ENCODE data around the gene SLC33A1.
"Not testable (repeated sequence)": the region's sequence is repeated elsewhere in the genome, so short reads cannot be mapped to it uniquely, and the experiment has no call there.

The SLC33A1 gene

GRCh38 chr3:155828490-155829098, 25.6 kb downstream of the SLC33A1 start:
- not testable (repeated sequence) for H3K27ac ChIP-seq (ENCODE audit: low read length); H3K27me3 ChIP-seq (ENCODE audit: control insufficient read depth, insufficient read depth, low read length); H3K4me1 ChIP-seq (ENCODE audit: control insufficient read depth, insufficient read depth, low read length); H3K9me3 ChIP-seq (ENCODE audit: control insufficient read depth, insufficient read depth, low read length); H3K4me3 ChIP-seq (ENCODE audit: low read length); DNase-seq (ENCODE audit: low read depth, low spot score); H3K36me3 ChIP-seq (ENCODE audit: control insufficient read depth, insufficient read depth, low read length)
- no CpG with 5 or more reads among the region's 13 CpGs for WGBS (ENCODE audit: insufficient coverage, insufficient read length)

DNA sequence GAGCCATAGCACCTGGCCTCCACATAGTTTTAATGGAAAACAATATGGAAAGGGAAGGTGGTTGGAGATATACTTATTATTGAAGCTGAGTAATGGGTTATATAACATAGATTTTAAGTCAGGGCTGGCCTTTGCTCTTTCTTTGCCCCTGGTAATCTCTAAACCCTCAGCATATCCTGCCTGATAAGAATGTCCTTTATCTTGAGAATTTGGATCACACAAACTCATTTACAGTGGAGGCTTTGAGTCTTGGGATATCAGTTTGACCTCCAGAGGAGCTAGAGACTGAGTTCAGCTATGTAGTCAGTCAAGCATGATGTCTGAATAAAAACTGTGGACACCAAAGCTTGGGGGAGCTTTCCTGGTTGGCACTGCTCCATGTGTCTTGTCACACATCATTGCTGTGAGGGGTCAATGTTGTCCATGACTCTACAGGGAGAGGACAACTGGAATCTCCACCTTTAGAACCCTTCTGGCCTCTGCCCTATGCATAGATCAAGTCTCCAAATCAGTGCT, 39.1 kb downstream of the SLC33A1 start:
- H3K27ac ChIP-seq (ENCODE audit: low read length) = no peak overlapping the region
- H3K36me3 ChIP-seq (ENCODE audit: control insufficient read depth, insufficient read depth, low read length) = no peaks in the 10 kb centered on the region
- H3K4me1 ChIP-seq (ENCODE audit: control insufficient read depth, insufficient read depth, low read length) = no peaks in the 10 kb centered on the region
- H3K4me3 ChIP-seq (ENCODE audit: low read length) = no peak overlapping the region
- H3K27me3 ChIP-seq (ENCODE audit: control insufficient read depth, insufficient read depth, low read length) = no peaks in the 10 kb centered on the region
- DNase-seq (ENCODE audit: low read depth, low spot score) = no peak
- H3K9me3 ChIP-seq (ENCODE audit: control insufficient read depth, insufficient read depth, low read length) = no peaks in the 10 kb centered on the region

DNA sequence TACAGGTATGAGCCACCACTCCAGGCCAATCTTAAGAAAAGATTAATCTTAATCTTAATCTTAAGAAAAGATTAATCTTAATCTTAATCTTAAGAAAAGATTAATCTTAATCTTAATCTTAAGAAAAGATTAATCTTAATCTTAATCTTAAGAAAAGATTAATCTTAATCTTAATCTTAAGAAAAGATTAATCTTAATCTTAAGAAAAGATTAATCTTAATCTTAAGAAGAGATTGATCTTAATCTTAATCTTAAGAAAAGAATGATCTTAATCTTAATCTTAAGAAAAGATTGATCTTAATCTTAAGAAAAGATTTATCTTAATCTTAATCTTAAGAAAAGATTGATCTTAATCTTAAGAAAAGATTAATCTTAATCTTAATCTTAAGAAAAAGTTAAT, 41.0 kb downstream of the SLC33A1 start:
- not testable (repeated sequence) for H3K4me1 ChIP-seq (ENCODE audit: control insufficient read depth, insufficient read depth, low read length); H3K36me3 ChIP-seq (ENCODE audit: control insufficient read depth, insufficient read depth, low read length); DNase-seq (ENCODE audit: low read depth, low spot score); H3K27me3 ChIP-seq (ENCODE audit: control insufficient read depth, insufficient read depth, low read length); H3K27ac ChIP-seq (ENCODE audit: low read length); H3K4me3 ChIP-seq (ENCODE audit: low read length); H3K9me3 ChIP-seq (ENCODE audit: control insufficient read depth, insufficient read depth, low read length)

DNA sequence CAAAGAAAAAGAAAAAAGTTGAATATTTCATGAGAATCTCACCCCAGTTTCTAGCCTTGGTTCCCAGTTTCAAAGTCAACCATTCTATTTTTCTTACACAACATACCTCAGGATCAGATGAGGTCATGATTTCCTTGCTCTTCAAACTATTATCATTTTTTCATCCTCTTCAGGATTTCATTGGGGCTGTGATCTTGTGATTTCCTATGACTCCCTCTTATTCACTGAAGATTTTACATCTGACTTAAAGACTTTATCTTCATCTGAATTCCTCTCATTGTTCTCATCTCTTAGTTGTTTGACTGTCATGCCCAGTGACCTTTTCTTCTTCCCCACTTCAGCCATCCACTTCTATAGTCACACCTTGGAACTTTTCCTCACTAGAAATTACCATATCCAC, 45.0 kb downstream of the SLC33A1 start:
- no peak overlapping the region for H3K27ac ChIP-seq (ENCODE audit: low read length)
- H3K4me1 ChIP-seq (ENCODE audit: control insufficient read depth, insufficient read depth, low read length) = no peaks in the 10 kb centered on the region
- no peaks in the 10 kb centered on the region for H3K27me3 ChIP-seq (ENCODE audit: control insufficient read depth, insufficient read depth, low read length)
- DNase-seq (ENCODE audit: low read depth, low spot score) = no peak
- no peaks in the 10 kb centered on the region for H3K9me3 ChIP-seq (ENCODE audit: control insufficient read depth, insufficient read depth, low read length)
- no peak overlapping the region for H3K4me3 ChIP-seq (ENCODE audit: low read length)
- H3K36me3 ChIP-seq (ENCODE audit: control insufficient read depth, insufficient read depth, low read length) = no peaks in the 10 kb centered on the region

GRCh38 chr3:155807823-155808222, 46.4 kb downstream of the SLC33A1 start:
- H3K4me3 ChIP-seq (ENCODE audit: low read length) = no peak overlapping the region
- no peak overlapping the region for H3K27ac ChIP-seq (ENCODE audit: low read length)
- no peaks in the 10 kb centered on the region for H3K27me3 ChIP-seq (ENCODE audit: control insufficient read depth, insufficient read depth, low read length)
- H3K9me3 ChIP-seq (ENCODE audit: control insufficient read depth, insufficient read depth, low read length) = no peaks in the 10 kb centered on the region
- DNase-seq (ENCODE audit: low read depth, low spot score) = no peak
- H3K36me3 ChIP-seq (ENCODE audit: control insufficient read depth, insufficient read depth, low read length) = no peaks in the 10 kb centered on the region
- WGBS (ENCODE audit: insufficient coverage, insufficient read length) = no CpG with 5 or more reads among the region's 2 CpGs
- H3K4me1 ChIP-seq (ENCODE audit: control insufficient read depth, insufficient read depth, low read length) = no peaks in the 10 kb centered on the region

DNA sequence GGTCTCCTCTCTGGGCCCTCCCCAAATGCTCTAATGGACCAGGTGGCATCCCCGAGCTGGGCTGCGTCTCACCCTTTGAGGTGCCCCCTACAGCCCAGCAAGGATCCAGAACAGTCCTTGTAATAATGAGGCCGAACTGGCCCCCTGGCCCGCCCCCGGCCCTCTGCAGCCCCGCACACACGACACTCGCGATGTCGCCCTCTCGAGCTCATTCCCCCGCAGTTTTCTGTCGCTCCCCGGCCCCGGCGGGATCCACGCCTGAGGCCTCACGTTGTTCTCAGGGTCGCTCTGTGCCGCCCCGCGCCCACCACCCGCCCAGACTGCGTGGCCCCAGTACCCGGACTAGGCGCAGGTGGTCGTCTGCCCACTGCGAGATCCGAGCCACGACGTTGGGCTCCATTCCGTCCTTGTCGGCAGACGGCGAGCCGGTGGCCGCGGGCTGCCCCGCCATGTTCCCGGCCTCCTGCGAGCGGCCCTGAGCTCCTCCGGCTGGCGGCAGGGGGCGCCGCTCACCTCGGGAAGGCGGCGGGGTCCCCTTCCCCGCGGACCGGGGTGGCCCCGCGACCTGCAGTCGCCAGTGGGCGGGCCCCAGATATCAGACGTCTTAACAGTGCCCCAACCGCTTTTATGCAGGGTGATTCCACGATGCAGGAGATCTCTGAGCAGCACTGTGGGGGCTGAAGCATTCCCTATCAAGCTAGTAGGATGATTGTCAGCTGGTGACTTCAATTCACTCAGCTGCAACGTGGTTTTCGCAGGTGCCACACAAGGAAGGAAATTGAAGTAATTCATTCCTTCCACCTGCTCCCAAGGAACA, 48.2 kb downstream of the SLC33A1 start, which contains the start of gene C3orf33:
C3orf33 (minus strand) TSS at position 477 of the 817 bp plus-strand sequence; CDS start at position 451, 26 bp downstream.
- no peak for DNase-seq (ENCODE audit: low read depth, low spot score)
- H3K36me3 ChIP-seq (ENCODE audit: control insufficient read depth, insufficient read depth, low read length) = no peaks in the 10 kb centered on the region
- H3K4me3 ChIP-seq (ENCODE audit: low read length) = peak within 1 kb of the TSS; percentile 93
- no CpG with 5 or more reads among the region's 61 CpGs for WGBS (ENCODE audit: insufficient coverage, insufficient read length)
- no peaks in the 10 kb centered on the region for H3K4me1 ChIP-seq (ENCODE audit: control insufficient read depth, insufficient read depth, low read length)
- H3K9me3 ChIP-seq (ENCODE audit: control insufficient read depth, insufficient read depth, low read length) = no peaks in the 10 kb centered on the region
- H3K27ac ChIP-seq (ENCODE audit: low read length) = no peak within 1 kb of the TSS
- no peaks in the 10 kb centered on the region for H3K27me3 ChIP-seq (ENCODE audit: control insufficient read depth, insufficient read depth, low read length)

- no CpG with 5 or more reads among the region's 15 CpGs for WGBS (ENCODE audit: insufficient coverage, insufficient read length)
- Histone ChIP-seq H3K36me3 (ENCODE audit: control insufficient read depth, insufficient read depth, low read length) (no peaks in the 10 kb centered on the region), H3K27me3 (ENCODE audit: control insufficient read depth, insufficient read depth, low read length) (no peaks in the 10 kb centered on the region), H3K9me3 (ENCODE audit: control insufficient read depth, insufficient read depth, low read length) (no peaks in the 10 kb centered on the region), H3K4me3 (ENCODE audit: low read length) (peak overlapping the region; percentile 93; the same call in 1 of the 2 replicates), H3K27ac (ENCODE audit: low read length) (no peak overlapping the region), H3K4me1 (ENCODE audit: control insufficient read depth, insufficient read depth, low read length) (no peaks in the 10 kb centered on the region)
- DNase-seq (ENCODE audit: low read depth, low spot score) = no peak
These were observed 48.9 kb downstream of the SLC33A1 start for GRCh38 chr3:155805204-155805801.

DNA sequence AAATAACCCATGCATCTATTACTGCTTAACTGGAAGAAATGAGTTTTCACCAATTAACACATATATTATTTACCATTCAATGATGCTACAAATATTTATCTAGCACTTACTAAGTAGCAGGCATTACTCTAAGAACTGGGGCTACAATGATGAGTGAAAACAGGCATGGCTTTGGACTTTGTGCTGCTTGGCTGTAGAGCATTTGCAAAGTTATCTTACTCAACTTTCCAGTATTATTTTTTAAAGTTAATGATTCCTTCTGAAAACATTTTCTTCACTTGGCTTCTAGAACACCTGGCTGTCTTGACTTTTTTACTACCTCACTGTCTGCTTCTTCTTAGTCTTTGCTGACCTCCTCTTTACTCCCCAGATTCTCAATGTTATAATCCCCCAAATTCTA, 49.9 kb downstream of the SLC33A1 start:
- no peaks in the 10 kb centered on the region for H3K36me3 ChIP-seq (ENCODE audit: control insufficient read depth, insufficient read depth, low read length)
- H3K9me3 ChIP-seq (ENCODE audit: control insufficient read depth, insufficient read depth, low read length) = no peaks in the 10 kb centered on the region
- no peak overlapping the region for H3K4me3 ChIP-seq (ENCODE audit: low read length)
- no peak for DNase-seq (ENCODE audit: low read depth, low spot score)
- no peaks in the 10 kb centered on the region for H3K4me1 ChIP-seq (ENCODE audit: control insufficient read depth, insufficient read depth, low read length)
- no peak overlapping the region for H3K27ac ChIP-seq (ENCODE audit: low read length)
- H3K27me3 ChIP-seq (ENCODE audit: control insufficient read depth, insufficient read depth, low read length) = no peaks in the 10 kb centered on the region

GRCh38 chr3:155792532-155792931, 61.7 kb downstream of the SLC33A1 start:
- WGBS (ENCODE audit: insufficient coverage, insufficient read length) = no CpG with 5 or more reads among the region's 1 CpG
- Histone ChIP-seq H3K27ac (ENCODE audit: low read length) (no peak overlapping the region), H3K27me3 (ENCODE audit: control insufficient read depth, insufficient read depth, low read length) (no peaks in the 10 kb centered on the region), H3K4me1 (ENCODE audit: control insufficient read depth, insufficient read depth, low read length) (no peaks in the 10 kb centered on the region), H3K9me3 (ENCODE audit: control insufficient read depth, insufficient read depth, low read length) (no peaks in the 10 kb centered on the region), H3K36me3 (ENCODE audit: control insufficient read depth, insufficient read depth, low read length) (no peaks in the 10 kb centered on the region), H3K4me3 (ENCODE audit: low read length) (no peak overlapping the region)
- DNase-seq (ENCODE audit: low read depth, low spot score) = no peak

DNA sequence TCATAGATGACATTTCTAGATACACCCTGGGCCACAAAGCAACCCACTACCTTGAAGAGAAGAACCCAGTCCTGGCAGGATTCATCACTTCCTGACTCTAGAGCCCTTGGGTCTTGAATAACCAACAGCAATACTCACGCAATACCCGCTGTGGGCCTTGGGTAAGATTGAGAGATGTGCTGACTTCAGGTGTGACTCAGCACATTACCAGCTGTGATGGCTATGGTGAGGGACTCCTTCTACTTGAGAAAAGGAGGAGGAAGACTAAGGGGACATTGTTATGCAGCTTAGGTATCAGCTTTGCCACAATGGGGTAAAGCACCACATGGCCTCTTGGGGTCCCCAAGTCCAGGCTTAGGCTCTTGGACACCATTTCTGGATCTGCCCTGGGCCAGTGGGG, 63.0 kb downstream of the SLC33A1 start:
- no peak for DNase-seq (ENCODE audit: low read depth, low spot score)
- no peak overlapping the region for H3K27ac ChIP-seq (ENCODE audit: low read length)
- no CpG with 5 or more reads among the region's 2 CpGs for WGBS (ENCODE audit: insufficient coverage, insufficient read length)
- no peaks in the 10 kb centered on the region for H3K4me1 ChIP-seq (ENCODE audit: control insufficient read depth, insufficient read depth, low read length)
- H3K27me3 ChIP-seq (ENCODE audit: control insufficient read depth, insufficient read depth, low read length) = no peaks in the 10 kb centered on the region
- no peak overlapping the region for H3K4me3 ChIP-seq (ENCODE audit: low read length)
- H3K36me3 ChIP-seq (ENCODE audit: control insufficient read depth, insufficient read depth, low read length) = no peaks in the 10 kb centered on the region
- H3K9me3 ChIP-seq (ENCODE audit: control insufficient read depth, insufficient read depth, low read length) = no peaks in the 10 kb centered on the region
